HG02938 (cell line): ENCODE measurements around the gene ADCY5.

Experiments
- ATAC-seq: cut with Tn5 transposase; IDR thresholded peaks from one replicate; pipeline ENCODE4 v1.9.1; 2021; ENCODE audit warnings: mild to moderate bottlenecking, moderate library complexity; ENCODE audit not compliant: unreplicated experiment

The ADCY5 gene

GRCh38 chr3:123459862-123460261, 11.0 kb upstream of the ADCY5 start:
- ATAC-seq = no peak

GRCh38 chr3:123458255-123458654, 9.4 kb upstream of the ADCY5 start:
- ATAC-seq = no peak

GRCh38 chr3:123457841-123458240, 9.0 kb upstream of the ADCY5 start:
- ATAC-seq = no peak

GRCh38 chr3:123453675-123454074, 4.8 kb upstream of the ADCY5 start:
- ATAC-seq = no peak

GRCh38 chr3:123451186-123451585, 2.3 kb upstream of the ADCY5 start:
- no peak for ATAC-seq

- no peak for ATAC-seq
Observed at GRCh38 chr3:123449997-123450604, 1.2 kb upstream of the ADCY5 start.

GRCh38 chr3:123449102-123449996, 459 bp upstream of the ADCY5 start:
- no peak for ATAC-seq

GRCh38 chr3:123447749-123448517, 957 bp downstream of the ADCY5 start:
- ATAC-seq = no peak

- no peak for ATAC-seq
Observed at GRCh38 chr3:123447416-123447748, 1.5 kb downstream of the ADCY5 start.

- ATAC-seq = no peak
Observed at GRCh38 chr3:123446610-123447109, 2.2 kb downstream of the ADCY5 start.

GRCh38 chr3:123446210-123446609, 2.7 kb downstream of the ADCY5 start:
- ATAC-seq = no peak

GRCh38 chr3:123445702-123446101, 3.2 kb downstream of the ADCY5 start:
- no peak for ATAC-seq

- no peak for ATAC-seq
Observed at GRCh38 chr3:123444744-123445143, 4.1 kb downstream of the ADCY5 start.

GRCh38 chr3:123444023-123444422, 4.9 kb downstream of the ADCY5 start:
- no peak for ATAC-seq

- ATAC-seq = no peak
Observed at GRCh38 chr3:123442908-123443307, 6.0 kb downstream of the ADCY5 start.

GRCh38 chr3:123442125-123442524, 6.8 kb downstream of the ADCY5 start:
- no peak for ATAC-seq

GRCh38 chr3:123439806-123440580, 8.9 kb downstream of the ADCY5 start:
- no peak for ATAC-seq

- no peak for ATAC-seq
Observed at GRCh38 chr3:123432832-123433523, 15.9 kb downstream of the ADCY5 start.

- no peak for ATAC-seq
Observed at GRCh38 chr3:123431658-123432324, 17.1 kb downstream of the ADCY5 start.
